Measurements from ENCODE around the gene TRAM2.
A peak's percentile ranks its signal among the peaks of the same experiment; 100 is the strongest.

TRAM2 gene

DNA sequence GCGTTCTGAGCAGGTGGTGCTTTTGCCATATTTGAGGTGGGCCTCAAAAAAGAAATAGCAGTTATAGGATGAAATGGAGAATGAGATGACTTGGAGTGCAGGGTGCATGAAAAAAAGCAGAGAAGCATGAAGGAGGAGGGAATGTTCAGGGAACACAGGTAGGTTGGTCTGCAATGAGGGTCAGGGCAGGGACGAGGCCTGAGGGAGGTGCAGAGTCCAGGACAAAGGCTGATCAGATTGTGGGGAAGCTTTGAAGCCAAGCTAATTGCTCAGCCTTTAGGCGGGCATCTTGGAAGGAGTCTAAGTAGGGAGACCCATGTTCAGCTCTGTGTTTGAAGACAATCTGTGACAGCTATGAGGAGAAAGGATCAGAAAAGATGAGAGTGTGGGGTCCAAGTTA lies 12.0 kb downstream of the TRAM2 start:
- DNase-seq = no peak

DNA sequence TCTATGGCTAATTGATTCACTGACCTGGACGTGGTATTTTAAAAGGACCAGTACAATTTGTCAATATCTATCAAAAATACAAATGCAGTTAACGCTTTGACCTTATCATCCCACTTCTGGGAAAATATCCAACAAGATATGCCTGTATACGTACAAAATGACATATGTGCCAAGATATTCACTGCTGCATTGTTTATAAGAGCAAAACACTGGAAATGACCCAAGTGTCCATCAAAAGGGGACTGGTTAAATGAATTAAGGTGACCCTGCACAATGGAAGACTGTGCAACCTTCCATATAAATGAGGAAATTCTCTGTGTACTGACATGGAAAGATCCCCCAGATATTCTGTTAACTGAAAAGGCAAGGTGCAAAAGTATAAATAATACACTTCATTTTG lies 13.9 kb downstream of the TRAM2 start:
- DNase-seq = no peak

GRCh38 chr6:52560462-52560861 lies 16.4 kb downstream of the TRAM2 start:
- no peak for DNase-seq

DNA sequence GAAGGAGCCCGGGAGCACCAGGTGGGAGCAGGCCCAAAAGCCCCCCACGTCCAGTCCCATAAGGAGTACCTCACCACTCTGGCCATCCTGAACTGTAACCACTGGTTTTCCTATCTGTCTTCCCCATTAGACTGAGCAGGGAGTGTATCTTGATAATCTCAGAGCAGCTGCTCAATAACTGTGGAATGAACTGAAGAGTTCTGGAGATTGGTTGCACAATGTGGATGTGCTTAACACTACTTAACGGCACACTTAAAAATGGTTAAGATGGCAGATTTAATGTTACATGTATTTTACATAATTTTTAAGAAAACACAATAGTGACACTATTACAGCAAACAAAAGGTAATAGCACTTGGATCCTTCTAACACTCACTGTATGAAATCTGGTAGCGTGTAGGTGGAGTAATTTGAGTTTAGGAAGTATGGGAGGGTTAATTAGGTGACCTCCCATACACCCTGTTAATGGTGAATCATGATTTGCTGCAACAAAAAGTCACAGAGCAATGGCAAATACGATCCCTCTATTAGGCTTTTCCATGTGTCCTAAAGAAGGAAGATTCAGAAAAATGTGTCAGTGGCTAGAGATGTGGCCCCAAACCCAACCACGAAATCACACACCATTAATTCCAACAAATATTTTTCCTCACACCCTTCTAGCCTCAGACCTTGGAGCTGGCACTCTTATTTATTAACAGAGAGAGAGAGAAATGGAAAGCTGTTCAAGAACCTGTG lies 18.4 kb downstream of the TRAM2 start:
- no peak for DNase-seq

DNA sequence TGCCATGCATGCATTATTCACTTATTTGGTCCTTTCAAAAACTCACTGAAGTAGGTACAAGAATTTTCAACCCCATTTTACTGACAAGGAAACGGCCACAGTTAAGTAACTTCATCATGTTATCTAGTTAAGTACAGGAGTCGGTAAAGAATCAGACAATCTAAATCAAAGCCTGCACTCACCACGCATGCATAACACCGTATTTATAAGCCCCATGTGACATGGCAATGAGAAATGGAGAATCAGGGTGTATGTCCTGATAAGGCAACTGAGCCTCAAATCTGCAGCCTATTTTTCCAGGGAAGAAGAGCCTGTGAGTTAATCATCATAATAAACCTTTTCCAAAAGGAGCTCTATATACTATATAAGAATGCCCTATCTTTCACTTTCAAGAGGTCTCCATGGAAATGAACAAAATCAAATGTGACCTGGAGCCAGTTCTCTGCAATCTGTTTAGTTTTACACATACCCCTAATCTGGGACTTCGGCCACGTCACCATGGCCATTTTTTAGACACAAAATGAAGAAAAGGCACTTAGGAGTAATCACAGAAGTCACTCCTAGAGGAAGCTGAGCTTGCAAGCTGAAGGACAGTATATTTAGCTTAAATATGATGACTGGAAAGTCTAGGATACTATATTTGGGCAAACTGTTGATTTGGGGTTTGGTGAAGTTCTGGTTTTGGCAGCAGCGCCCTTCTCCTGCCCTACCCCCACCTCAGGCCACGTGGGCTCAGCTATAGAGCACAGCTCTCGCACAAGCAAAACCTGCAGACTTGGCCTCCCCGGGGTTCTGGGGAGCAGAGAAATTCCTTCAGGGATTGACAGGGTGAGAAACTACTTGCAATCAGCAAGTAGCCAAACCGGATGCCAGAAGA lies 19.2 kb downstream of the TRAM2 start:
- DNase-seq = no peak

GRCh38 chr6:52555518-52556233 lies 21.2 kb downstream of the TRAM2 start:
- DNase-seq = no peak

DNA sequence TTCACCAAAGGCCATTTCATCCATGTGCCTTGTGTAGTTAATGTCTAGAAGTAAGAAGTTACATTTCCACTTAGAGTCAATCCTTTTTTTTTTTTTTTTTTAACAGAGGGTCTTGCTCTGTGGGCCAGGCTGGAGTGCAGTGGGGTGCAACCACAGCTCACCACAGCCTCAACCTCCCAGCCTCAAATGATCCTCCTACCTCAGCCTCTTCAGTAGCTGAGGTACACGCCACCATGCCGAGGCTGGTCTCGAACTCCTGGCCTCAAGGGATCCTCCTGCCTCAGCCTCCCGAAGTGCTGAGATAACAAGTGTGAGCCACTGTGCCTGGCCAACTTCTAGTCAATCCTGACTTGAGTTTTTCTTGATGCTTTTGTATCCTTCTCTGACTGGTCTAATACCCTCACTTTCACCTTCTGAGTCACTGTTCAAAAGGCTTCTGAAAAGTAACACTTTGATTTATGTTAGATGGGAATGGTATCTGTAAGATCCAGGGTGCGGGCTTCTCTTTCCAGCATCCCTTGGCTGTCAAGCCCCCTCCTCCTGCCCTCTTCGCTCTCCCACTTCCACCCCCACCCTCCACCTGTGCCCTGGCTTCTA lies 22.1 kb downstream of the TRAM2 start:
- DNase-seq = no peak

DNA sequence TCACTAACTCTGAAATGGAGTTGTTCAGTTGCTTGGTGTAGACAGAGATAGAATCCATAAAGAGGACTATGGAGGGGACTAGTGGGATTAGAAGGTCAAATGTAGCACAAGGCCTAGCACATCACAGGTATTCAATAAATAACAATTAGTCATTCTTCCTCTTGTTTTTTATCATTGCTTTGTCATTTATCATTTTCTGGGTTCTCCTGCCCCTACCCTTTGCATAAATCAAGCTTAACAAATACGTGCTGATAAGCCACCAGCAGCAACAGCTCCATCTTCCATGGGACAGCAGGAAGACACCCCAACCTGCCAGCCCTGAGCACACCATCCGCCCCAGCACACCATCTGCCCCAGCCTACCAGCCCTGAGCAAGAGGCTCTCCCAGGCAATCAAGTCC lies 23.1 kb downstream of the TRAM2 start:
- no peak for DNase-seq

- DNase-seq = no peak
Observed at GRCh38 chr6:52553158-52553557, 23.7 kb downstream of the TRAM2 start.

GRCh38 chr6:52552278-52552643 lies 24.6 kb downstream of the TRAM2 start:
- peak; percentile 90 to 93 for DNase-seq

DNA sequence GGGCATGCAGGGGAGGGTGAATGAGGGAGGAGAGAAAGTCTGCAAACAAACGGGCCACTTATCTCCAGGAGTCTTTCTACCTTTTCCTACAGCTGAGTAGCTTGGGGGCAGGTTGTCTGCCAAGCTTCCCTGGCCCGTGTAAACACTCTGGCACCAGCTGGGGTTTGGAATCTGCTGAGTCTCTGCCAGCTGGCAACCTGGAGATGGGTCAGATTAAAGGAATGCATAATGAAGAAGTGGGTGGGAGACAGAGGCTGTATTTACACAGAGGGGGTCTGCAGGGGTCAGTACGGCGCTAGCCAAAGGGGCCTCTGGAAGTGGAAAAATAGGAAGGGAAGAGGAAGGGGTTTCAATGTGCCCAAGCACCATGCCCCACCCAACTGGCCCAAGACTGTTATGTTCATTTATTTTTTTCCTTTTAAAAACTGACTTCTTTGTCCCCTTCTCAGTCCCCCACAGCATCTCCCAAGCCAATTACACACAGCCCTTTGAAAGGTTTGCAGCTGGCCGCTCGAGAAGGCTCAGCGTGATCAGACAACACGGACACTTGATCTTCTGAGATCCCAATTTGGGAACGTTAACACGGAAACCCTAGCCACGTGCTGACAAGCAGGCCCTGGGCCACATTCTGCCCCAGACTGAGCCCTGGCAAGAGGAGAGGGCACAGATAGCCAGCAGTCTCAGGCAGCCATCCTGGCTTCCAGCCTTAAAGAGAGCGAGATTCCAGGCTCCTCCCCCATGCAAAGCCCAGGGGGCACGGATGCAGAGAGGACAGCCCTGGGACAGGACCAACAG lies 25.2 kb downstream of the TRAM2 start:
- peak; percentile 86 to 91 for DNase-seq

DNA sequence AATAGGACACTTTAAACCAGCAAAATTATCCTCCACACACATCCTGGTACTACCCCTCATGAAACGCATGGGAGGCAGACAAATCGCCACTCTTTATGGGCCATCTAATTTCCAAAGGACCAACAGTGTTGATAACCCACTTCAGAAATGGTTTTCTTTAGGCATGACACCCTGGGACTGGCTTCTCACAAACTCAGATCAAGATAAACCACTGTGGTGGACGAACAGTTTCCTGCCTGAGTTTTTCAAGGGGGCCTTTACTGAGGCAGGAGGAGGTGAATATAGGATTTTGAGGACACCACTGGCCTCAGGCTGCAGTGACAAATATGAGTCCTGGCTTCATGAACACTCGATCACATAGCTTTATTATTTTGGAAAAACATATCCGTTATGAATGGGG lies 26.0 kb downstream of the TRAM2 start:
- DNase-seq = no peak

DNA sequence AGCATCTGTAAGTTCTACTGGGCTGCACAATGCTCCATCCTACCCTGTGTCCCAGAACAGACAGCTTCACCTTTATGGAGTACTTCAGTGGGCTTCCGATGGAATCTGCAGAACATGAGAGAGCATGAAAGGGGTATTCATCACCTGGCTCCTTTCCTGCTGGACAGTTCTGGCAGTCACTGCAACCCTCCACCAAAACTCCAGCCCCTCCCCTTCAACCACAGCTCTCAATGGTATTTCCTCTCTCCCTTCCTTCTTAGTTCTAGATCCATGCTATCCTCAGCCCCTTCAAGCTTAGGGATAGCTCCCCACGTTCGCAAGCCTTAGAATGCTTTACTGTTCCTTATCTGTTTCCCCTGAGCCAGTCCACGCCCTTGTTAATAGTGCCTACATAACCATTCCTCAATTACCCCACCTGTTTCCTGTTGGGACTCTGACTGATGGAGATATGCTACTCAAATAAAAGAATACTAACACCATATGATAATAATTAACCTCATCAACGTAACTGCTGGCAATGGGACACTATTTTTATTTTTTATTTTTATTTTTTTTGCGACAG lies 26.8 kb downstream of the TRAM2 start:
- no peak for DNase-seq

DNA sequence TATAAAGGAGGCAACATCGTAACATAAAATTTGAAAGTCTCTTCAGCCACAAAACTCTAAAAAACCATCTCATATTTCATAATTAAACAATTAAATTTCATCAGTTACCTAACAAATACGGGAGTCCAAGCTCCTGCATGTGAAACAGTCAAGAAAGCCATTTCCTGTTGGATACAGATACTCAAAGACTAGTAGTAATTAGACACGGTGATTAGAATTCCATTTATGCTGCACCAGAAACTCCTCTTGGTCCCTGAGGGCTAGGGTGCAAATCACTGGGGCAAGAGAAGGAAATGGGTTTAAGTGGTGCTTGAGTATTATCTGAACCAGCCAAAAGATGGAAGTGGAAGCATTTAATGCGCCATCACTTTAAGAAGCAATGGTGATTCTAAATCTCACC lies 27.4 kb downstream of the TRAM2 start:
- DNase-seq = no peak

- DNase-seq = no peak
Observed at GRCh38 chr6:52548999-52549398, 27.9 kb downstream of the TRAM2 start.

DNA sequence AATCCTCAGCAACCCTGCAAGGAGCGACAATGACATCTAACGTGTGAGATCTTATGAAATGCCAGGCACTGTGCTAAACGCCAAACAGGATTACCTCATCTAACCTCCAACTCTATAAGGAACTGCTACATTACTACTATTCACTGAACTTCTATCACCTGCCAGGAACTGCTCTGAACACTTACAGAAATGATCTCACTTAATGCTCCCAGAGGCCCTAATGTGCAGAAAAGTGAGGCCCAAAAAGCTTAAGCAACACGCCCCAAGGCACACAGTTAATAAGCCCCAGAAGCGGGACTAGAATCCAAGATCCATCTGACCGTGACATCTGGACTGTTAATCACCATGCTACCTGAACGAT lies 28.5 kb downstream of the TRAM2 start:
- DNase-seq = no peak

- DNase-seq = no peak
Observed at GRCh38 chr6:52547647-52548352, 29.1 kb downstream of the TRAM2 start.

- DNase-seq = no peak
Observed at GRCh38 chr6:52546678-52547077, 30.2 kb downstream of the TRAM2 start.

DNA sequence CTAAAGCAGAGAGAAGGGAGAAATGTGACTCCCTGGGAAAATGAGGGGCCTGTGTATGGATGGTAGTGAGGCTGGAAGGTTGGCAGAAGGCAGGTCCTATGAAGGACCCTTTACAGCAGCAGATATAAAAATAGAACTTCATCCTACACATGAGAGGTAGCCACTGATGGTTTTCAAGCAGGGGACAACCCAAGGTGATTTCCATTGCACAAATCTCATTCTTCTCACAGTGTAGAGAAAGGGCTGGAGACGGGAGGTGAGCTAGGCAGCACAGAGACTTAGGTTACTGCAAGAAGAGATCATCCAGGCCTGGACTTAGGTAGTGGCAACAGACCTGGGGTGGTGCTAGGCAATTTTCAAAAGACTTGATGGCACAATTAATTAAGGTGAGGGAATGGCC lies 30.7 kb downstream of the TRAM2 start:
- DNase-seq = no peak

DNA sequence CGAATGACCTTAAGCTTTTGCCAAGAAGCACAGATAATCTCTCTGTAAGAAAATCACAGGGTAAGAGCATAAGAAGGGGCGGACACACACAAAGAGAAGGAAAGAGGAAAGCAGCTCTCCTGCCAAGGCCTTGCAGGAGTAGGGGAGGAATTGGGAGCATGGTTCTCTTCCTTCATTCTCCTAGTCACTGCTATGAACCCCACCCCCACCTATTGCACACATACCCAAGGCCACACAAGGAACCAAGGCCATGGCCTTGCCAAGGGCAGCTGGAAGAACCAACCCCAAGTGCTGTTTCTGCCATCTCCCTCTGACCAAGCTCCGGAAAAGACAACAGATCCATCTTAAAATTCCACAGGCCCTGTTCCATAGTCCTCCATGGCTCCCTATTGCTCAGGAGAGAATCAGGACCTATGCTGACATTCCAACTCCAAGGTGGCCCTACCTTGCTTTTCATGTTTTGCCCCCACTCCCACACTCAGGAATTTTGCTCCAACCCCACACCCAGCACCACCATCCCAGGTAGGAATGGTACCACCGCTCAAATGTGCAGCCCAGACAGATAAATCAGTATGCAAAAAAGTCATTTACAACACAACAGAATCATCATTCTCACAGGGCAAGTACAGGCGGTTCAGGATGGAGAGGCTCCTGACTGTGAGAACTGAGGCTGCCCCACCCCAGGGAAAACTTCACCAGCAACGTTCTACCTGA lies 31.3 kb downstream of the TRAM2 start:
- peak in 1 of 2 experiments; percentile 20 for DNase-seq

Data from NCI-H526 (cell line).